Activated CD8-positive, alpha-beta memory T cell treated with anti-CD3 and anti-CD28 coated beads, Interleukin-2, amount 50 U/mL, for 1 hour (primary cell): Measurements from ENCODE around the gene SLC43A1.
"Not testable (repeated sequence)": the region's sequence is repeated elsewhere in the genome, so short reads cannot be mapped to it uniquely, and the experiment has no call there.

Experiments used
- DNase-seq: peaks from one replicate; pipeline ENCODE4 v3.0.0-alpha.2; 2020; ENCODE audit errors: extremely low read depth

Gene SLC43A1

DNA sequence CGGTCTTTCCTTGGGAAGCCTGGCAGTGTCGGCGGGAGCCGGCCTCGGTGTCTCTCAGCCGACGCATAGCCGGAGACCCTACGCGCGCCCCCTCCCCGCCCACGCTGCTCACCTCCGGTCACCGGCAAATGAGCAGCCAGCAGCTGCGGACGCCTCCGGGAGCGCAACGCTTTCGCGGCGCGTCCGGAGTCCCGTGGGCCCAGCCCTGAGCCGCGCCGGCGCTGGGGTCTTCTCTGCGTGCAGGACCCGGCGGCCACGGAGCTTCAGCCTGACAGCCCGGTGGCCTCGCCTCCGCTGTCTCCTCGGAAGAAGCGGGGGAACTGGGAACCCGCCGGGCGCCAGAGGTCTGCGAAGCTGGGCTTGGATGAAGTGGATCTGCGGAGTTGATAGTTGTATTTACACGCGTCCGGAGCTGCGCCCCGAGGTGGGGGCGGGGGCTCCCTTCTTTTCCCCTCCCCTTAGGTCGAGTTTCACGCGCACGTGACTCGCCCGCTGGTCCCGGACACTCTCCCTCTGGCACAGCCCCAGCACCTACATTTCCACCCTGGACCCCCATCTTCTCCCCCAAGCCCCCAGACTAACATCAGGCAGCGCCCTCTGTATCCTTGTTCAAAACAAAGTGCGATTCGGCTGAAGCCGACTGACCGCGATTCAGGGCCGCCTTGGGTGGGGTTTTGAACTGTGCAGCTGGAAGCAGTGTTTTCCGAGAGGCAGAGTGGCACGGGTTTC is at the start of gene SLC43A1:
Gene SLC43A1 (minus strand): TSS at position 371 of the 729 bp plus-strand sequence. CDS start 1,591 bp downstream, outside the sequence.
- no peak for DNase-seq

DNA sequence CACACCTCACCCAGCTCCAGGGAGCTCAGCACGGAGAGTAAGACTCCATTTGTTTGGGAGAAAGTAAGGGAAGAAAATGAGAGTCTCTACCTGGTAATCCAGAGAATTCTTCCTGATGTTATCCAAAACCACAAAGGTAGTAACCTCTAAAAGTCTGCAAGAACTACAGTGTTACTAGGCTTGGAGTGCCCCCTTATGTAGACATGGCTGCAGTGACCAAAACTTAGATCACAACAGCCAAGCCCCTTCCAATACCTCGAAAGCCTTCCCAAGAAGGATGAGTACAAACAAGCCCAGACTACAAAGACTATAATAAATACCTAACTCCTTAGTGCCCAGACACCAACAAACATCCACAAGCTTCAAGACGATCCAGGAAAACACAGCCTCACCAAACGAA is 47.1 kb upstream of the SLC43A1 start:
- DNase-seq = no peak

DNA sequence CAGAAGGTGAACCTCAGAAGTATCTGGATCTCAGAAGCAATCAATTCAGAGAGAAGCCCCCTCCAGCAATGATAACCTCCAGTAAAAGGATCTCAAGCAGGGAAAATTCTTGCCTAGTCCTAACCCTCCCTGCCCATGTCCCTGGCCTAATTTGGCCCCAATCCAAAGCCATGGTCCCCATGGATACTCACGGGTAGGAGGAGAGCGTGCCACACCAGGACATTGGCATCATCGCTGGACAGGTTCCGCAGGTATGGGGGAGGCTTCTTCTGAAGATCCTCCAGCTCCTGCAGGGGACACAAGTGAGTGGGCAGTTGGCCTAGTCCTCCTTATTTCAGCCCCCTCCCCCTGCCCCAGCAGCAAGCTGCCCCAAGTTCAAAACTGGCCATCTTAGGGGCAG is 44.6 kb upstream of the SLC43A1 start:
- no peak for DNase-seq

DNA sequence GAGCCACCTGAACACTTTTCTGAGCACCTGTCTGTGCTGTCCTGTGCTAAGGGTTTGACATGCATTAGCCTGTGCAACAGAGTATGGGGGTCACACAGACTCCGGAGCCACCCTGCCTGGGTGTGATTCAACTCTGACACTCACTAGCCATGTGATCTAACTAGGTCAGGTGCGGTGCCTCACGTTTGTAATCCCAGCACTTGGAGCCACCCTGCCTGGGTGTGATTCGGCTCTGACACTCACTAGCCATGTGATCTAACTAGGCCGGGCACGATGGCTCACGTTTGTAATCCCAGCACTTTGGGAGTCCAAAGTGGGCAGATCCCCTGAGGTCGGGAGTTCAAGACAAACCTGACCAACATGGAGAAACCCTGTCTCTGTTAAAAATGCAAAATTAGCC is 40.5 kb upstream of the SLC43A1 start:
- DNase-seq = no peak

DNA sequence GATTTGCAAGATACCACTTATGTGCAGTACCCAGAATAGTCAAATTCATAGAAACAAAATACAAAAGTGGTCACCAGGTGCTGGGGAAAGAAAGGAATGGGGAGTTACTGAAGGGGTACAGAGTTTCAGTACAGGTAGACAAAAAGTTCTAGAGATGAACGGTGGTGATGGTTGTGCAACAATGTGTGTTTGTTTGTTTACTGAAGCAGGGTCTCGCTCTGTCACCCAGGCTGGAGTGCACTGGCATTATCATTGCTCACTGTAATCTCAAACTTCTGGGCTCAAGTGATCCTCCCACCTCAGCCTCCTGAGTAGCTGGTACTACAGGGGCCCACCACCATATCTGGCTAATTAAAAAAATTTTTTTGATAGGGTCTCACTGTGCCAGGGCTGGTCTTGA is 39.9 kb upstream of the SLC43A1 start:
- DNase-seq = no peak

DNA sequence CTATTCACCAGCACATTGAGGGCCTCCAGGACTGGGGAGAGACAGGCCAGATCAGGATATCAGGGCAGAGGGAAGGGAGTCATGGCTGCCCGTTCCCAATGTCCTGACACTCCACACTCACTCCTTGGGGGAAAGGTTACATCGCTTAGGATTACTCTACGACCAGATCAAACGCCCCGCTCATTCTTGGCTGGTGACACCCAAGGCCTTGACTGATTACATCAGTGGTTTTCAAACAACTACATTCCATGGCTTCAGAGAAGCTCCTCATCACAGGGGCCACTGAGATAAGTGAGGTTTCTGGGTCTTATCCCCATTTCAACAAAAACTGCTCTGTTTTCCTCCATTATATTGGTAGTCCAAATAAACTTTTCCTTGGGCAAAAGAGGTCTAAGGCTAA is 37.0 kb upstream of the SLC43A1 start:
- no peak for DNase-seq

DNA sequence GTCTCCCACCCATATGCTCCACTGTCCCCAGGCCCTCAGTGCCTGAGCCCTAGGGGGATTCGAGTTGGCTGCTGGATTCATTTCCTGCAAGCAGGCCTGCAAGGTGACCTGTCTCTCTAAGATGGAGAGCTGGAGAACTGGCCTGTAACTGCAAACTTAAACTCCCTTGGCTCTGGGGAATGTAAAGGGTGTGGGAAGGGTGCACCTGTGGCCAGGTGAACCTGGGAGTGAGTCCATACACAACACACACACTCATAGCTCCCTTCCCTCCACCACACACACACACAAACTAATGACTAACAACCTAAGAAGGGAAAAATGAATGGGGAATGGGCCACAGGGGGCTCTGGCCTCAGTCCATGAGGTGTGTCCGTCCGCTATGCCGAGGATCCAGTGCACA is 36.4 kb upstream of the SLC43A1 start:
- DNase-seq = no peak

DNA sequence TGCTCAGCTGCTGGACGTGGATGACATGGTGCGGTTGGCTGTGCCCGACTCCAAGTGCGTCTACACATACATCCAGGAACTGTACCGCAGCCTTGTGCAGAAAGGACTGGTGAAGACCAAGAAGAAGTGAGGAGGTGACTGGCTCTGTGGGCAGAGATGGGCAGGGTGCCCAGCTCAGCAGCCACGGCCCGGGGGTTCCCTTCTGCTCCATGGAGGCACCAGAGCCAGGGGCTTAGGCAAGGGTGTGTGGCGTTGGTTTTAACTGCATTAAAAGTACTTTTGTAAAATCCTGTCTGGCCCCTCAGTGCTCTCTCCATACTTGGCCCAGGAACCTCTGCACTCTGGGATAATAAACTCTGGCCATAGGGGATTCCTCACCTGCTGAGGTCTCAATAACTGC is 34.5 kb upstream of the SLC43A1 start:
- DNase-seq = no peak

DNA sequence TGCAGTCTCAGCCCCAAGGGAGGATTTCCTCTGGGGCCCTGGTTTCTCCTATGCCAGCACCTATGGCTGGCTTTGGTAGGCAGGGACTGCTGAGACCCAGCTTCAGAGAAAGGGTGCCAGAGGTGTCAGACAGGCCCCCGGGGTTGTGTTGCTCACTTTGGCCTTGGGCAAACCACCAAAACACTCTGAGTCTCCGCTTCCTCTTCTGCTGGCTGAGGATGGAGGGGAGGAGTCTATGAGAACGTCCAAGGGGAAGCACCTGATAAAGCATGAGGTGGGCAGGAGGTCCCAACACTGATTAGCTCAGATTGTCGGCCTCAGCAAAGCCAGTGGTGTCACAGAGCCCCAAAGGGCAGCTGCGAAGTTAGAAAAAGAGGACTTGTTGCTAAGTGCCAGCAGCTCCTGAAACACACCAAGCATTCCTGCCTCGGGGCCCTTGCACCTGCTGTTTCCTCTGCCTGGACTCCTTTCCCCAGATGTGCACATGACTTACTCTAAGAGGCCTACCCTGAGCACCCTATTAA is 32.4 kb upstream of the SLC43A1 start:
- no peak for DNase-seq

DNA sequence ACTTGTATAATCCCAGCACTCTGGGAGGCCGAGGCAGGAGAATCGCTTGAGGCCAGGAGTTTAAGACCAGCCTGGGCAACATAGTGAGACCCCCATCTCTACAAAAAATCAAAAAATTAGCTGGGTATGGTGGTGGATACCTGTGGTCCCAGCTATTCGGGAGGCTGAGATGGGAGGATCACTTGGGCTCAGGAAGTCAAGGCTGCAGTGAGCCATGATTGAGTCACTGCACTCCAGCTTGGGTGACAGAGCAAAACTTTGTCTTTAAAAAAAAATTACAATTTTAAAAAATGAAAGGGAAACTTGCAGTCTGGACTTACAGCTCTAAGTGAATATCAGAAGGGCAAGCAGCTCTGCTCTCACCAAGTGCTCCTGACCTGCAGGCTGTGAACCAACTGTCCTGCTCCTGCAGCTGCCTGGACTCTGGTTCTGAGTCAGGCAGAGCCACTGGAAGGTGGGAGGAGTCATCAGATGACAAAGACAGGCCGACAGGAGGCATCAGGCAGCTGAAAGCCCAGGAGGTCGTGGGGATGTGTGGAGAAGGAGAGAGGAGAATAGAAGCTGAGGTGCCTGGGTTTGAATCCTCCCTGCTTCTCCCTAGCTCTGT is 31.5 kb upstream of the SLC43A1 start:
- no peak for DNase-seq

DNA sequence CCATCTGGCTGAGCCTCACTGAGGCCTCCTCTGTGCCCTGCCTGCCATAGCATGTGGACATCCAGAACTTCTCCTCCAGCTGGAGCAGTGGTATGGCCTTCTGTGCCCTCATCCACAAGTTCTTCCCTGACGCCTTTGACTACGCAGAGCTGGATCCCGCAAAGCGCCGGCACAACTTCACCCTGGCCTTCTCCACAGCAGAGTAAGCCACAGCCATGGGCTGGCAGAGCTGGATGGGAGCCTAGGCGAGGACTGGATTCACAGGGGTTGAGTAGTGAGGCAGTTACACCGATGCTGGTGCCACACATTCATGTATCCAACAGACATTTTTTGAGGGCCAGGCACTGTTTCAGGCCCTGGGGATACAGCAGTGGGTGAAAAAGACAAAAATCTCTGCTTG is 30.9 kb upstream of the SLC43A1 start:
- DNase-seq = no peak

DNA sequence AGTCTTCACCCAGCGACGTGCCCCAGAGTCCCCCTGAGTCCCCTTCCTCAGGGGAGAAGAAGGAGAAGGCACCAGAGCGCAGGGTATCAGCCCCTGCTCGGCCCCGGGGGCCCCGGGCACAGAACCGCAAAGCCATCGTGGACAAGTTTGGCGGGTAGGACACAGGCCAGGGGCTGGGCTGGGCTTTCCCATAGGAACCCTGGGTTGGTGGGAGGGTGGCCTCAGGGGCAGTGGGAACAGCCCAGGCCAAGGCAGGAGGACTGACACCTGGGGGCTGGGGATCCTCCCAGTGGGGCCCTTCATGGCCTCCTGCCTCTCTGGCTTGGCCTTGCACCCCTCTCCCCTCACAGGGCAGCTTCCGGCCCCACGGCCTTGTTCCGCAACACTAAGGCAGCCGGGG is 30.4 kb upstream of the SLC43A1 start:
- DNase-seq = no peak

DNA sequence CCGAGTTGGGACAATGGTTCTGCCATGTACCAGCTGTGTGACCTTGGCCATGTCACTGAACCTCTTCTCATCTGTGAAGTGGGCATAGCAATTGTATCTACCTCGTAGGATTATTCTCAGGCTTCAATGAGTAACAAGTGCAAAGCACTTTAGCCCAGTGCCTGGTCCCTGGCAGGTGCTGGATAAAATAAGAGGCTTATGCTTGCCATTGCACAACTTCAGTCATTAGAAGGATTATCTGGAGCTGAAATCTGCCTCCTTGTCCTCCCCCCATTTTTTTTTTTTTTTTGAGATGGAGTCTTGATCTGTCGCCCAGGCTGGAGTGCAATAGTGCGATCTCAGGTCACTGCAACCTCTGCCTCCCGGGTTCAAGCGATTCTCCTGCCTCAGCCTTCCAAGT is 29.1 kb upstream of the SLC43A1 start:
- no peak for DNase-seq

DNA sequence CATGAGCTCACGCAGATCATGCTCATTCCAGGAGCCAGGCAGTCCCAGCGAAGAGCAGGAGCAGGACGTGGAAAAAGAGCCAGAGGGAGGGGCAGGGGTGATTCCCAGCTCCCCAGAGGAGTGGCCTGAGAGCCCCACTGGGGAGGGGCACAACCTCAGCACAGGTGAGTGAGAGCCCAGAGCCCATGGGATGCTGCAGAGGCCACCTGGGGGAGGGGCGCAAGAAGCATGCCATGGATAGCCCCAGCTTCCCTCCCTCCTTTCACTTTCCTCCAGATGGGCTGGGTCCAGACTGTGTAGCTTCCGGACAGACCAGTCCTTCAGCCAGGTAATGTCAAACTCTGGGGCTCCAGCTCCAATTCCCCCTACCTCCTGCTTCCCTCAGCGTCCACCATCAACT is 28.1 kb upstream of the SLC43A1 start:
- no peak for DNase-seq

DNA sequence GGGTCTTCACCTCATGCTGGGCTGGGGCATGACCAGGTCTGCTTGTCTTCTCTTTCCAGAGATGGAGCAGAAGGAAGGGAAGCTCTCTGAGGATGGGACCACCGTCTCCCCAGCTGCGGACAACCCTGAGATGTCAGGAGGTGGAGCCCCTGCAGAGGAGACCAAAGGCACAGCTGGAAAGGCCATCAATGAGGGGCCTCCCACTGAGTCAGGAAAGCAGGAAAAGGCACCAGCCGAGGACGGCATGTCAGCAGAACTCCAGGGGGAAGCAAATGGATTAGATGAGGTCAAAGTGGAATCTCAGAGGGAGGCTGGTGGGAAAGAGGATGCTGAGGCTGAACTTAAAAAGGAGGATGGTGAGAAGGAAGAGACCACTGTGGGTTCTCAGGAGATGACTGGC is 27.1 kb upstream of the SLC43A1 start:
- no peak for DNase-seq

DNA sequence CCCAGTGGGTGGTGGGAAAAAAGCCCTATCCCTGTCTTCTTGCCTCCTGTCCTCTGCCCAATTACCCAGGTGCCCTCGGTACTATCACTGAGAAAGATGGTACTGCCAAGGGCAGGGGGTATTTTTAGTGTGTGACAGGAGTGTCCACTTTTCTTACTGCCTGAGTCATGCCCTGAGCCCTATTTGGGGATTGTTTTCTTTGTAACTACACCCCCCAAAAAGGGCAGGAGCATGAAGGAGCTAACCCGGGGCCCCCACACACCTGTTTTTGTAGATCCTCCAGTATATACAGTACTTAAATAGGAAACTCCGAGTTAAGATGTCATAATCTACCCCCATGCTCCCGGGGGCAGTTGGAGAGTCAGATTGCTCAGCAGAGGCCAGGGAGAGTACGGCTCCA is 25.7 kb upstream of the SLC43A1 start:
- DNase-seq = no peak

DNA sequence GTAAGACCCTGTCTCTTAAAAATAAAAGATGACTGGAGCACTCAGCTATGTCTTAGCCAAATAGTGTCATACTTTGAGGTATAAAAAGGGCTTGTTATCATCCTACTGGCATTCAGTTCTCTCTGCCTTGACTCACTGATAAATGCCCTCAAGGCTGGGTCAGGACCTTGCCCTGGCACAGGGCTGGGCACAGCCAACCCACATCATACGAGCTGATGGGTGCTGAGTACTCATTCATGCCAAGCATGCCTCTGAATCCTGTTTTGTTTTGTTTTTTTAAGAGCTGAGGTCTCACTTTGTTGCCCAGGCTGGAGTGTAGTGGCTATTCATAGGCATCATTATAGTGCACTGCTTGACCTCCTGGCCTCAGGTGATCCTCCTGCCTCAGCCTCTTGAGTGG is 23.8 kb upstream of the SLC43A1 start:
- DNase-seq = no peak

DNA sequence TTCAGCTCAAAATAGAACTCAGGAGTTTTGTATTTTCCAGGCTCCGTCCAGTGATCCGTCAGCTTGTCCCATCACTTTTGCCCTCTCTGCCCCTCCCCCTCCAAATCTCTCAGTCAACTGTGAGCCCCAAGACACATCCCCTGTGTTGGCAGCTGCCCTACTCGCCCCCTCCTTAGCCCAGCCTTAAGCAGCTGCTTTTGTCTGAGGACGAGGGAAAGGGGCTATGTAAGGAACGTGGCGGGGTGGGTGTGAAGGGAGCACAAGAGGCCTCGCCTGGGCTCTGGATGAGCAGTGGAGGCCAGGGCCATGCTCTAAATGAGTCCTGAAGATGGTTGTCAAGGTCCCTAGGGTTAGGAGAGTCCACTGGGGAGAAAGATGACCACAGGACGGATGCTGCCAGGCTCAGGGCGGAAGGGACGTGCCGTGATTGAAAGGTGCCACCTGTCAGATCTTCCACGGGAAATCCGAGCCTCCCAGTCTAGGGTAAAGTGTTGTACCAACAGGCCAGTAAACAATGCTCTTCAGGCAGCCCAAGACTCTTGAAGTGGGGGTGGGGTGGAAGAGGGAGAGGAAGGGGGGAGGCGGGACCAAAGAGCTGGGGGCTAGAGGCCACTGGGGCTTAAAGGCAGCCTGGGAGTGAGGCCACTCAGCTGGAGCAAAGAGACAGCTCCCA is 21.6 kb upstream of the SLC43A1 start, which contains the start of gene SMTNL1:
Gene SMTNL1 (plus strand): TSS at position 649 of the 673 bp plus-strand sequence. CDS start 5,048 bp downstream, outside the sequence.
- DNase-seq = no peak

DNA sequence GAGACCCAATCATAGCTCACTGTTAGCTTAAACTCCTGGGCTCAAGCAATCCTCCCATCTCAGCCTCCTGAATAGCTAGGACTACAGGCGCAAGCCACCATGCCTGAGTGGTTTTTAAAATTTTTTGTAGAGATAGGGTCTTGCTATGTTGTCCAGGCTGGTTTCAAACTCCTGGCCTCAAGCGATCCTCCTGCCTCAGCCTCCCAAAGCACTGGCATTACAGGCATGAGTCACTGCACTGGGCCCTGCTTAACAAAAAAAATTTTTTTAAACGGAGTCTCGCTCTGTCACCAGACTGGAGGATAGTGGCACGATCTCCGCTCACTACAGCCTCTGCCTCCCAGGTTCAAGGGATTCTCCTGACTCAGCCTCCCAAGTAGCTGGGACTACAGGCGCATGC is 18.9 kb upstream of the SLC43A1 start:
- not testable (repeated sequence) for DNase-seq

DNA sequence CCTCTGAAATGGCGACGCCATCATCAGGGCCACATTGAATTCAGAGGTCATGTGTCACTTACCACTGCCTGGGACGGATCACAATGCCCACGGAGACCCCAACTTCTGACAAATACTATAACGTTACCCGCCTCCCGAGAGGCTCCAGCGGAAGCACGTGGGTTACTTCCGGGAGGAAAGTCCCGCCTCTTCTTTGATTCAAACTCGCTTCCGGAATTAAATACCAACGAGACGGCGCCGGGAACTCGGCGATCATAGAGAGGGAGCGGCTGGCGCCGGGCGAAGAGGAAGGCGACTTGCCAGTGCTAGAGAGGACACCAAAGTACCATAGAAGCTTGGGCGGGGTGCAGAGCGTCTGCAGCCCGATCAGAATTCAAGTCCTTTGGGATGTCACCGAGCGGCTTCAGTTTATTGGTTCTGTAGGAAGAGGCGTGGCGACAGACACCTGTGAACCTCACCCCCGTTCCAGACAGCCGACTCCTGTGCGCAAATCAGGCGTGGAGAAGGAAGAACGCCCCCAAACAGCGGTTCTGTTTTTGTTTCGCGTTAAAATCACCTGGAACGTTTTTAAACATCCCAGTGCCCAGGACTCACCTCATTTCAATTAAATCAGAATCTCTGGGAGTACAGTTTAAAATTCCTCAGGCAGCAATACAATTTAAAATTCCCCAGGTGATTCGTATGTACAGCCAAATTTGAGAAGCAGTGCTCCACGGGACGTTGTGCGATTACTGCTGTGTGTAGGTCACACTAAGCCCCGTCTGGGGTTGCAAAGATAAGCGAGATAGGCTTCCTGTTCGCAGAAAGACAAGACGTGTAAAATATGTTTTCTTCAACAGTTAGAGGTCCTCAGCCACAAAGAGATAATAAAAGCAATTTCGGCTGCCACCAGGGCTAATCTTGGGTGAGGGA is 15.3 kb upstream of the SLC43A1 start, which contains the start of gene TIMM10:
Gene TIMM10 (minus strand): TSS at position 159 of the 912 bp plus-strand sequence. CDS start 565 bp downstream, outside the sequence.
- peak; percentile 86 for DNase-seq

DNA sequence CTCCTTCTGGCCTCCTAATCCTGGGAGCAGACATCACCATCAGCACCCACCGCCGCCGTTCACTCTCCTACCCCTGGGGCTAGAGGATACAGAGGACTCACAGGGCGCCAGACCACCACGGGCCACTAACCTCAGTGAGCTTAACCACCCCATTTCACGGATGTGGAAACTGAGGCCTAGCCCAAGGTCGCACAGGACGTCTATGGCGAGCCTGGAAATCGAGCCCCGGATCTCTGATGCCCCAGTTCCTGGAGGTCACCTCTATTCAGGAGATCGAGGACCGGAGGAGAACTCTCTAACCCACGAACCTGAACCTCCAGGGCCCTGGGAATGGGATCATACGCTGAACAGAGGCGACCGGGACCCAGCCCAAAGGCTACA is 14.7 kb upstream of the SLC43A1 start:
- DNase-seq = no peak

DNA sequence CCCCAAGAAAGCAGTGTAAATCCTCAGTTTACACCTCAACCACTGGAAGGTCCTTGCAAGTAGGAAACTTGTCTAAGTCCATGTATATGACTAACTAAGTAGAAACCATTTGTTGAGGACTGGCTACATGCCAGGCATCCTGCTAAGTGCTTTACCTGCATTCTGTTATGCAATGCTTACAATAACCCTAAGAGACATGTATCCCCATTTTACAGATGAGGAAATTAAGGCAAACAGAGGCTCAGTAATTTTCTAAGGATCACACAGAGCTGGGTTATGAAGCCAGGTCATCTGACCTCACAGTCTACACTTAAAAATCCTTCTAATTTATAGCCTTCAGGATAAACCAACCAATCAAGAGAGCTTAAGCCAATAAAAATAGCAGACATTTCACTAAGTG is 13.5 kb upstream of the SLC43A1 start:
- no peak for DNase-seq
